C4-2B (cell line): ENCODE measurements around the gene DIS3L2.

ENCODE experiments used
- H3K27ac ChIP-seq: fragments of 450-650 bp; 2 replicates; pipeline ENCODE4 v1.5.1; 2017
- ZFX ChIP-seq: fragments of 450-650 bp; IDR thresholded peaks from 2 replicates; pipeline ENCODE4 v1.6.1; 2017
- TF ChIP-seq, protein P1 (sequence below): fragments of 450-650 bp; conservative IDR thresholded peaks from 2 replicates; pipeline ENCODE4 v1.5.1; 2017; ENCODE audit warnings: mild to moderate bottlenecking

The DIS3L2 gene

DNA sequence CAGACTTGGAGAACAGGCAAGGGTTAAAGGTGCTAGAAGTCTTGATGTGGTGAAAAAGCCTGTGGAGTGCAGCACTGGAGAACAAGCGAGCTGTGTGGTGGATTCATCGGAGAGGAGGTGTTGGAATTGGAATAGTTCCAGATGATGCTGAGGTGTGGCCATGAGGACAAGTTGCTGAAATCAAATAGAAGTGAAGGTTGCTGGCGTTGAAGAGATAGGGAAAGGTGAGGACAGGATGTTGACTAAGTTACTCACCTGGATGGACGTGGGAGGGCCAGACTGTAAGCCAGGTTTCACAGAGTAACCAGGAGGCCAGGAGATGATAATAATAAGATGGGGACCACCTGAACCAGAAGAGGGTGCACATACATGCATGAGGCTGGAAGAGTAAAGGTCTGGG, 173.4 kb downstream of the DIS3L2 start:
- no peak for TF ChIP-seq ZFX
- TF ChIP-seq, protein P1, sequence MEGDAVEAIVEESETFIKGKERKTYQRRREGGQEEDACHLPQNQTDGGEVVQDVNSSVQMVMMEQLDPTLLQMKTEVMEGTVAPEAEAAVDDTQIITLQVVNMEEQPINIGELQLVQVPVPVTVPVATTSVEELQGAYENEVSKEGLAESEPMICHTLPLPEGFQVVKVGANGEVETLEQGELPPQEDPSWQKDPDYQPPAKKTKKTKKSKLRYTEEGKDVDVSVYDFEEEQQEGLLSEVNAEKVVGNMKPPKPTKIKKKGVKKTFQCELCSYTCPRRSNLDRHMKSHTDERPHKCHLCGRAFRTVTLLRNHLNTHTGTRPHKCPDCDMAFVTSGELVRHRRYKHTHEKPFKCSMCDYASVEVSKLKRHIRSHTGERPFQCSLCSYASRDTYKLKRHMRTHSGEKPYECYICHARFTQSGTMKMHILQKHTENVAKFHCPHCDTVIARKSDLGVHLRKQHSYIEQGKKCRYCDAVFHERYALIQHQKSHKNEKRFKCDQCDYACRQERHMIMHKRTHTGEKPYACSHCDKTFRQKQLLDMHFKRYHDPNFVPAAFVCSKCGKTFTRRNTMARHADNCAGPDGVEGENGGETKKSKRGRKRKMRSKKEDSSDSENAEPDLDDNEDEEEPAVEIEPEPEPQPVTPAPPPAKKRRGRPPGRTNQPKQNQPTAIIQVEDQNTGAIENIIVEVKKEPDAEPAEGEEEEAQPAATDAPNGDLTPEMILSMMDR, result no peak
- no peak overlapping the region for H3K27ac ChIP-seq

DNA sequence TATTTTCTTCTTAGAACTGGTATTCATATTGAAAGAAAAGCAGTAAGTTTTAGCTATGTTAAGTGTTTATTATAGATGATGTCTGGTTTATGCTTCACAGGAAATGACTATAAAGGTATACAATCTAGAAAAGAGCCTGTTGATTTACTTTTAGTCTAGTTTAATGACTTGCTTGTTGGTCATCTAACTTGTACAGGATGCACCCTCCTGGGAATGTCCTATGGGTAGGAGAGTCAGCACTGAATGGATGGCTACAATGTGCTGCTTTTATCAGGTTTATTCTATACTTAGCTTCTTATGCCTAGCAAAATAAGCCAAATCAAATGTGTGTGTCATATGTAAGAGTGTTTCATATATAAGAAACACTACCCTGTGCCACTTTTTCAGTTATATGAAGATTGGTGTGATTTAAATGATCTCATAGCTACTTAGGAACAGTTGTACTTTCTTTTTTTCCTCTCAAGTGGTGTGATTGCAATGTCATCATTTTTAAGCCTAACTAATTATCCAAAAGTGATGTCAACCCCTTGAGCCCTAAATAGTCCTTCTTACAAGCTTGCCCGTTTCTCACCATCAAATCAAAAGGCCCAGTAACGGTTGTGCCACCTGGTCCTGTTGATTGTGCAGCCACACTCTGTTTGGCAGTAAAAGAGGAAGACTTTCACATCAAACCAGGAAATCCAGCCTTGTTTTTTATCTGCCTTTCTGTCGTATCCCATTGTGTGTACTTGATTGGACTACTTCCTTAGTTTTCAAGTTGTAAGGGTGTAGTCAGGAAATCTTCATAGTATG, 176.0 kb downstream of the DIS3L2 start:
- TF ChIP-seq ZFX, result no peak
- TF ChIP-seq, protein P1, result no peak
- H3K27ac ChIP-seq, result no peak overlapping the region

DNA sequence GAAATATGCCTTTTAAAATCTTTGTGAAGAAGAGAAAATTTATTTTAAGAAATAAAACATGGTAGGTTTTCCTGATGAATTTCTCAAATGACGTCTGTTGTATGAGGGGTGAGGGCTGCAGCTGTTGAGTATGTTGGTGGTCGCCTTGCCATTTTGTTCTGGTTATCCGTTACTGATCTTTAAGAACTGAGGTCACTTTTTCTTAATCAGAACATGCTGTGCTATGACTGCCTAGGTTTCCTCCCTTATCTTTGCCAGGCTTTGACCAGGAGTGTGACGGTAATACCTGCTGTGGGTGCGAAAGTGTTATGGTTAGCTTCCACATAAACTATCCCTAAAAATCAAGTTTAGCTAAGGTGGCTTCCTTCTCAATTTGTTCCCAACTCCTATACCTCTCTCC, 176.9 kb downstream of the DIS3L2 start:
- TF ChIP-seq ZFX, result no peak
- TF ChIP-seq, protein P1, result no peak
- no peak overlapping the region for H3K27ac ChIP-seq

DNA sequence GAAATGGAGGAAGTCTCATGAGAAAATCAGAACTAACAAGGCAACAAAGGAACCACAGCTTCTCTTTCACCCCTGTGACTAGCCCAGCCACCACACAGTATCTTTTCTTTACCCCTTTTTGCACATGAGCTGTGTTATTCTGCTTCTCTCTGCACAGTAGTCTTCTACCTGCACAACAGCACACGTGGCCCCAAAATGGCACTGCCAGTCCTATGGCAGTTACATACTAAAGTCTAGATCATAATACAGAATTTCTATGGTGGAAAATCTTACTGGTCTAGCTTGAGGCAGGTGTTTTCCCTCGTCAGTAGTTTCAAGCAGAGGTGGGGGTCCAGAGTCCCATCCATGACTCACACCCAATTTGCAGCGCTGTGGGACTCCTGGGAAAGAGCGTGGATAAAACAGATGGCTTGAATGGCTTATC, 177.7 kb downstream of the DIS3L2 start:
- TF ChIP-seq ZFX, result no peak
- TF ChIP-seq, protein P1, result no peak
- no peak overlapping the region for H3K27ac ChIP-seq

DNA sequence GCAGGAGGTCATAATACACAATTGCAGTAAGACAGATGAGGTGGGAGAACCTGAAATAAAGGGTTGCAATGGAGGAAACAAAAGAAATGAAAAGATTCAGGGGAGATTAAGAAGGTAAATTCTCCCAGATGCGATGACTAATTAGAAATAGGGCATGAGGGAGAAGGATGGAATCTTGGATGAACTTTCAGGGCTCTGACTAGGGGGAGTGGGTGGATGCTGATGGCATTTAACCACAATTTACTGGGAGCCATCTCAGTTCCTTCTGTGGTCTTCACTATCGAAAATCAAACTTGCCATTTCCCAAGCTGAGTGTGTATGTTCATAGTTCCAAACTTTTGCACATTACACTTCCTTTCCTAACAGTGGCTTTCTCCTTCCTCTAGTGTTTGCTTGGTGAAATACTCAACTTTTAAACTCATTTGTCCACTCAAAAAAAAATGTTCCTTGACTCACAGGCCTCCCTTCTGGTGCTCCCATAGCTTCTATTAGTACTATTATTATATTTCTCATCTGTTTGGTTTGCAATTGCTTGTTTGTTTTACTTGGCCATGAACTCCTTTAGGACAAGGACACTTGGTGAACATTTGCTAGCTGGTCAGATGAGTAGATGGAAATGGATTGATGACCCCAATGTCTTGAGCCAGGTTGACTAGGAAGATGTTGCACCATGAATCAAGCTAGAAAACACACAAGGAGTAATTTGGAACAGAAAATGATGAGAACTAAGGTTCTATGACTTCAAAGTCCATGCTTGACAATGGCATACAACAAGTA, 178.5 kb downstream of the DIS3L2 start:
- no peak for TF ChIP-seq ZFX
- TF ChIP-seq, protein P1, result no peak

DNA sequence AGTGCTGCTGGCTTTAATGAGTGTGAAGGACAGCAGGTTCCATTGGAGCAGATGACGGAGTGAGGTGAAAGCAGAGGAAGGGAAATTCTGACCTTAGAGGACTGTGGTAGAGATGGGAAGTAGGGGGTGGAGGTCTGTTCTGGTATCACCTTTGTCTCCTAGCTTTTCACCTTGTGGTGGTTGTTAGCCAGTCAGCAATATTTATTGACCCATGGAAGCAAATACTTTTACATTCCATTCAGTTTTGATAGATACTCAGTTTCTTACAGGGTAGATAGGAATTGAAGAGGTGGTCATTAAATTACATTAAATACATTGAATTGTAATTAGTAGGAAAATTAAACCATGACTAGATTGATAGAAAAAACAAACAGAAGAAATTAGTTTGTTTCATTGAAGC, 180.1 kb downstream of the DIS3L2 start:
- no peak overlapping the region for H3K27ac ChIP-seq
- TF ChIP-seq, protein P1, result no peak
- no peak for TF ChIP-seq ZFX

More for the DNA sequence above, 178.5 kb downstream of the DIS3L2 start:
- H3K27ac ChIP-seq, result no peak overlapping the region

DNA sequence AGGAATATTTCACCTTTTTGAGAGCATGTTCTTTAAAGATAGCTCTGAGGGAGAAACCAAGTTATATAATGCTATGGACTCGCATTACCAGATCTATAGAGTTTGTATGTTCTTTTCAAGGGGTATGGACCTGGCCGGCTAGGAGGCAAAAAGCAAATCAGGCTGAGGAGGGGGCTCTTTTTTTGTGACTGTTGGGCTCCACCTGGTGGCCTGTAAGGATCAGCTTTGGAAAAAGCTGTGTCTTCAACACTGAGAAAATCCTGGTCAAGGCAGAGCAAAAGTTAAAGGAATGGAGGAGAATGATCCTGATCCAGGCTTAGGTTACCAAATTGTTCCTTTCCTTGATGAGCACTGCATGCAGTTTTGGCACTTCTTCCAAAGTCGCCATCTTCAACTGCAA, 180.5 kb downstream of the DIS3L2 start:
- TF ChIP-seq, protein P1, result peak; percentile 76
- no peak for TF ChIP-seq ZFX
- H3K27ac ChIP-seq, result no peak overlapping the region
